ENCODE results near the gene ZMYM4. TPM values are rescaled to one million over a fixed set of nuclear protein-coding genes. Genes with fewer than 3 reads are reported as not detected.

The ZMYM4 gene
- polyA plus RNA-seq, 1 donor (not counting 4 experiments of a cell fraction or from before 2014, with no cell fraction given): 24.8 TPM

DNA sequence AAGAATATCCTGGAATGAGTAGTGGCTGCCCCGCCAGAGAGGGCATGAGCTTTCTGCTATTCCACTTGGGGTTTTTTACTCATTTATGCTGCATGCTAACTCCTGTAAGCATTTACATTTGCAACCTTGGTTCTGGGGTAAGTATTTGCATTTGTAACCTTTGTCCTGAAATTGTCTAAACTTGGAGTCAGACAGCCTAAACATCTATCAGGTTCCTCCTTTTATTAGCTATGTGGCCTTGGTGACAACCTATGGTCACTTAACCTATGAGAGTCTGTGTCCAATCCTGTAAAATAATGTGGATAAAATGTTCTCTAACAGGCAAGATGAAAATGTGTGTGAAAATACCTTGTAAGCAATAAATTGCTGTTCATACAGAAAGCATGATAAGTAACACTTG lies 8.9 kb upstream of the ZMYM4 start:
- TF ChIP-seq EZH2 (IDR thresholded peaks at IDR 0.05; ENCODE audit: low read length): no peak
- TF ChIP-seq, protein P1, sequence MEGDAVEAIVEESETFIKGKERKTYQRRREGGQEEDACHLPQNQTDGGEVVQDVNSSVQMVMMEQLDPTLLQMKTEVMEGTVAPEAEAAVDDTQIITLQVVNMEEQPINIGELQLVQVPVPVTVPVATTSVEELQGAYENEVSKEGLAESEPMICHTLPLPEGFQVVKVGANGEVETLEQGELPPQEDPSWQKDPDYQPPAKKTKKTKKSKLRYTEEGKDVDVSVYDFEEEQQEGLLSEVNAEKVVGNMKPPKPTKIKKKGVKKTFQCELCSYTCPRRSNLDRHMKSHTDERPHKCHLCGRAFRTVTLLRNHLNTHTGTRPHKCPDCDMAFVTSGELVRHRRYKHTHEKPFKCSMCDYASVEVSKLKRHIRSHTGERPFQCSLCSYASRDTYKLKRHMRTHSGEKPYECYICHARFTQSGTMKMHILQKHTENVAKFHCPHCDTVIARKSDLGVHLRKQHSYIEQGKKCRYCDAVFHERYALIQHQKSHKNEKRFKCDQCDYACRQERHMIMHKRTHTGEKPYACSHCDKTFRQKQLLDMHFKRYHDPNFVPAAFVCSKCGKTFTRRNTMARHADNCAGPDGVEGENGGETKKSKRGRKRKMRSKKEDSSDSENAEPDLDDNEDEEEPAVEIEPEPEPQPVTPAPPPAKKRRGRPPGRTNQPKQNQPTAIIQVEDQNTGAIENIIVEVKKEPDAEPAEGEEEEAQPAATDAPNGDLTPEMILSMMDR (optimal IDR thresholded peaks at IDR 0.05 in 1 of 3, IDR thresholded peaks at IDR 0.05 in 1 of 3, conservative IDR thresholded peaks at IDR 0.05 in 1 of 3; ENCODE audit: extremely low read depth in 1 of 3, insufficient read depth in 2 of 3, low read length in 3 of 3): no peak
- no peaks in the 10 kb centered on the region for H3K79me2 ChIP-seq (ENCODE audit: control insufficient read depth, insufficient read depth, low read length)
- H4K20me1 ChIP-seq (ENCODE audit: control insufficient read depth, extremely low read depth, insufficient read depth, low read length): no peaks in the 10 kb centered on the region
- no peak overlapping the region for H3K9ac ChIP-seq (ENCODE audit: control insufficient read depth, extremely low read depth, insufficient read depth, low read length)
- FAIRE-seq: no peak
- H3K27me3 ChIP-seq (ENCODE audit: control insufficient read depth, extremely low read depth, insufficient read depth, low read length): no peaks in the 10 kb centered on the region
- DNase-seq (ENCODE audit: low read depth, low spot score): no peak
- H3K4me1 ChIP-seq (ENCODE audit: control insufficient read depth, extremely low read depth, insufficient read depth, low read length): no peaks in the 10 kb centered on the region
- no peak overlapping the region for H3K27ac ChIP-seq (ENCODE audit: control insufficient read depth, insufficient read depth, low read length)
- dilution Hi-C loops (cut with MboI; ENCODE audit: extremely low pct_ligation_motif_present, low sequenced_read_pairs): no loop called here
- H3K36me3 ChIP-seq (ENCODE audit: control insufficient read depth in 2 of 2, extremely low read depth in 1 of 2, insufficient read depth in 2 of 2, low read length in 2 of 2): no peaks in the 10 kb centered on the region
- no peak overlapping the region for H2AFZ ChIP-seq (ENCODE audit: control insufficient read depth, low read length)
- no peak overlapping the region for H3K4me3 ChIP-seq (ENCODE audit: control insufficient read depth in 2 of 3, extremely low read depth in 1 of 3, insufficient read depth in 2 of 3, low read depth in 1 of 3, low read length in 3 of 3)
- no peak overlapping the region for H3K4me2 ChIP-seq (ENCODE audit: control insufficient read depth, extremely low read depth, insufficient read depth, low read depth, low read length)
- H3K9me1 ChIP-seq (ENCODE audit: control insufficient read depth, extremely low read depth, insufficient read depth, low read length): no peaks in the 10 kb centered on the region
- H3K9me3 ChIP-seq (ENCODE audit: control insufficient read depth, low read depth, low read length): no peaks in the 10 kb centered on the region

DNA sequence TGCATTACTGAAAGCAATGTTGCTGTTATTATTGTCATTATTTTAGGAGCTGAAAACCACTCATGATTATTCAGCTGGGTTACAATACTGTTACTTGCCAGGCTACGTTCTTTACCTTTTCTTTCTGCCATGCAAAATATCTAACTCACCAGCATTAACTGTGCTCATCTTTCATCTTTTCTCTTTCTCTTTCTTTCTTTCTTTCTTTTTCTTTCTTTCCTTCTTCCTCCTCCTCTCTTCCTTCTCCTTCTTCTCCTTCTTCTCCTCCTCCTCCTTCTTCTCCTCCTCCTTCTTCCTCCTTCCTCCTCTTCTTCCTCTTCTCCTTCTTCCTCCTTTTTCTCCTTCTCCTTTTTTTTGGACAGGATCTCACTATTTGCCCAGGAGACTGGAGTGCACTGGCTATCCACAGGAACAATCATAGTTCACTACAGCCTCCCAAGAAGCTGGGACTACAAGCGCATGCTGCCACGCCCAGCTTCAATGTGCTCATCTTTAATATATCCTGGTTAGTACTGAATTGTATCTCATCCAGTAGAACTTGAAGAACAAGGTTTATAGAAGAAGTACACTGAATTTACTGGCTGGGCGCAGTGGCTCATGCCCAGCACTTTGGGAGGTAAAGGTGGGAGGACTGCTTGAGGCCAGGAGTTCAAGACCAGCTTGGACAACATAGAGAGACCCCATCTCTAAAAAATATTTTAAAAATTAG lies 6.9 kb upstream of the ZMYM4 start:
- Histone ChIP-seq H3K27ac (ENCODE audit: control insufficient read depth, insufficient read depth, low read length) (no peak overlapping the region), H3K4me2 (ENCODE audit: control insufficient read depth, extremely low read depth, insufficient read depth, low read depth, low read length) (no peak overlapping the region), H3K36me3 (ENCODE audit: control insufficient read depth in 2 of 2, extremely low read depth in 1 of 2, insufficient read depth in 2 of 2, low read length in 2 of 2) (no peaks in the 10 kb centered on the region), H4K20me1 (ENCODE audit: control insufficient read depth, extremely low read depth, insufficient read depth, low read length) (no peaks in the 10 kb centered on the region), H3K4me1 (ENCODE audit: control insufficient read depth, extremely low read depth, insufficient read depth, low read length) (peaks cover 8% of the 10 kb centered on the region), H2AFZ (ENCODE audit: control insufficient read depth, low read length) (peak overlapping the region; percentile 24), H3K79me2 (ENCODE audit: control insufficient read depth, insufficient read depth, low read length) (no peaks in the 10 kb centered on the region), H3K4me3 (ENCODE audit: control insufficient read depth in 2 of 3, extremely low read depth in 1 of 3, insufficient read depth in 2 of 3, low read depth in 1 of 3, low read length in 3 of 3) (no peak overlapping the region), H3K9me3 (ENCODE audit: control insufficient read depth, low read depth, low read length) (no peaks in the 10 kb centered on the region), H3K9ac (ENCODE audit: control insufficient read depth, extremely low read depth, insufficient read depth, low read length) (no peak overlapping the region), H3K27me3 (ENCODE audit: control insufficient read depth, extremely low read depth, insufficient read depth, low read length) (no peaks in the 10 kb centered on the region), H3K9me1 (ENCODE audit: control insufficient read depth, extremely low read depth, insufficient read depth, low read length) (no peaks in the 10 kb centered on the region)
- no peak for DNase-seq (ENCODE audit: low read depth, low spot score)
- dilution Hi-C loops (cut with MboI; ENCODE audit: extremely low pct_ligation_motif_present, low sequenced_read_pairs): no loop called here
- TF ChIP-seq, protein P1 (optimal IDR thresholded peaks at IDR 0.05 in 1 of 3, IDR thresholded peaks at IDR 0.05 in 1 of 3, conservative IDR thresholded peaks at IDR 0.05 in 1 of 3; ENCODE audit: extremely low read depth in 1 of 3, insufficient read depth in 2 of 3, low read length in 3 of 3): no peak
- TF ChIP-seq EZH2 (IDR thresholded peaks at IDR 0.05; ENCODE audit: low read length): no peak
- FAIRE-seq: no peak
